ENCODE measurements around the gene INPP5A.
"Not testable (repeated sequence)": the region's sequence is repeated elsewhere in the genome, so short reads cannot be mapped to it uniquely, and the experiment has no call there.

Gene INPP5A

DNA sequence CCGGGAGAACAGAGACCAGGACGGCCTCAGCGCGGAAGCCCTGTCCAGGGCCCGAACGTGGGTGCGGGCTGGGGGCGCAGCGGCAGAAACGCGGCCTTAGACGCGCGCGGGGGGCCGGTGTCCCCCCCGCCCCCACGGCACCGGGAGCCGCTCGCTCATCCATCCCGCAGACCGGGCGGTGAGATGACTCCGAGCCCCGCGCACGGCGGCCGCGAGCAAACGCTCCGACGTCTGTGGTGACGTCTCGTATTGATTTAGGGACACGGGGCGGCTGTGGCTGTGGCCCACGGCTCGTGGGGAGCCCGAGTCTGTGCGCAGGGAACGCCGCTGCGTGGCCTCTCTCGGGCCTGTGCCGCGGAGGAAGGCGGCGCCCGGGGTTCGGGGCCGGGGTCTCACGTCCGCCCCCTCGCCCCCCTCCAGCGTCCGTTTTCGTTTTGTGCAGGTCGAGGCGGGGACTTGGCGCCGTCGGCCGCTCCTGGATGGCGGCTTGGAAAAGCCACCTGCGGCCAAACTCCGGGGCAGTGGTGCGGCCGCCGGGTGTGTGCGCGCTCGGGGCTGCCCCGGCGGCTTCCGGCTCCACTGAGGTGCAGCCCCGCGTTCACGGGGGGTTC is 249.4 kb downstream of the INPP5A start:
- no peak for DNase-seq
- H3K27me3 ChIP-seq (replicated peaks; ENCODE audit: control insufficient read depth, insufficient read depth, low read length, poor library complexity, severe bottlenecking) = peaks cover 45% of the 10 kb centered on the region
- H3K4me1 ChIP-seq (ENCODE audit: control insufficient read depth, insufficient read depth, low read length, poor library complexity, severe bottlenecking) = peaks cover 15% of the 10 kb centered on the region
- no peaks in the 10 kb centered on the region for H3K36me3 ChIP-seq (ENCODE audit: control insufficient read depth, insufficient read depth, low read length)
- H3K4me3 ChIP-seq (ENCODE audit: insufficient read depth, low read depth, low read length, poor library complexity, severe bottlenecking) = no peak overlapping the region
- no peaks in the 10 kb centered on the region for H3K9me3 ChIP-seq (ENCODE audit: control insufficient read depth, low read length)
- no peak overlapping the region for H3K27ac ChIP-seq (ENCODE audit: insufficient read depth, low read length, poor library complexity, severe bottlenecking)

DNA sequence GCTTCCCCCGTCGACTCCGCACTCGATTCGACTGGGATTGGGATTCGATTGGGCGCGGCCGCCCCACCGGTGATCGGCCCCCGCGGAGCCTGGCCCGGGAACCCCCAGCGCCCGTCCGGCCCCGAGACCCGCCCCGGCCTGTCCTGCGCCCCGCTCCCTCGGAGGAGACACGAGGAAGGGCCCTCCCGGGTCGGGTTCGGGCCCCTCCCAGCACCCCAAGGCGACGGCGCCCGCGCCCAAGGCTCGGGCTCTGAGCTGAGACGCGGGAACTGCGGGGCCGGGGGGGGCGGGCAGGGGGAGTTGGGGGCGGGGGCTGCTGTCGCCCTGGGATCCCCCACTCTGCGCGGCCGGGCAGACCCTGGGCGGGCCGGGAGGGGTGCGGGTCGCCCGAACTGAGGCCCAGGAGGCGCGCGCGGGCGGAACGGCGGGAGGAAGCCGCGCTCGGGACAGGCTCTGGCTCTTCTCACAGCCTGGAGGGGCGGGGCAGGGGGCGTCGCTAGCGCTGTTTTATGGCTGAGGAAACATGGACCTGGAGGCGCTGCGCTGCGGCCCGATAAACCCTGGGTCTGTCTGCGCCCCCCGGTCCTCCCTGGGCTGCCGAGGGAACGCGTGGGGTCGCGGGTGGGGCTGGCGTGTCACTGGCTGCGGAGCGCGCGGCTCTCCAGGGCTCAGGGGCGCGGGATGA is 250.1 kb downstream of the INPP5A start:
- H3K4me1 ChIP-seq (ENCODE audit: control insufficient read depth, insufficient read depth, low read length, poor library complexity, severe bottlenecking) = peaks cover 15% of the 10 kb centered on the region
- H3K36me3 ChIP-seq (ENCODE audit: control insufficient read depth, insufficient read depth, low read length) = no peaks in the 10 kb centered on the region
- H3K27ac ChIP-seq (ENCODE audit: insufficient read depth, low read length, poor library complexity, severe bottlenecking) = no peak overlapping the region
- H3K4me3 ChIP-seq (ENCODE audit: insufficient read depth, low read depth, low read length, poor library complexity, severe bottlenecking) = no peak overlapping the region
- DNase-seq = no peak
- H3K27me3 ChIP-seq (replicated peaks; ENCODE audit: control insufficient read depth, insufficient read depth, low read length, poor library complexity, severe bottlenecking) = peaks cover 45% of the 10 kb centered on the region
- no peaks in the 10 kb centered on the region for H3K9me3 ChIP-seq (ENCODE audit: control insufficient read depth, low read length)

DNA sequence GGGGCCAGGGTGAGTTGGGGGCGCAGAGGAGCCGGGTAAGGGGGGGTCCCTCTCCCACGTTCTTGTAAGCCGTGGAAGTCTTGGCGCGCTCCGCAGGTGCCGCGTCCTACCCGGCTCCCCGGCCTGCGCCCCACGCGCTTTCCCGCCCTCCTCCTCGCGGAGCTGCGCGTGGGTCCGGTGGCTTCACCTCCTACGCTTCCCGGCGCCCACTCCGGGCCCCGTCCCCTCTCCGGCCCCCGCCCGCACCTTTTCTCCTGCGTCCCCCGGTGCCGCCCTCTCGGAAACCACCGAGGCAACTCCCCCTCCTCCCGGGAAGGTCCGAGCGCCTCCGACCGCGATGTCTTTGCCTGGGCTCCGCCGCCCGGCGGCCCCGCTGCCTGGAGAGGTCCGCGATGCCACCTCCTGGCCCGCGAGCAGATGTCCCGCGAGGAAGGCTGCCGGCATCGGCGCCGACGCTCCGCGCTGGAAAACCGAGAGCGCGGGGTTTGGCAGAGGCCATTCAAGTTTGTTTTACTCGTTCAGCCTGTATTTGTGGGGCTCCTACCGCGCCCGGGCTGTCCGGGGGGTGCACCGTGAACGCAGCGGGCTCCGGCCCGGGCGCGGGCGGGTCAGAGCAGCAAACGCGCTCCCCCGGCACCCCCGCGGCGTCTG is 250.7 kb downstream of the INPP5A start:
- H3K36me3 ChIP-seq (ENCODE audit: control insufficient read depth, insufficient read depth, low read length) = no peaks in the 10 kb centered on the region
- H3K27ac ChIP-seq (ENCODE audit: insufficient read depth, low read length, poor library complexity, severe bottlenecking) = no peak overlapping the region
- no peaks in the 10 kb centered on the region for H3K9me3 ChIP-seq (ENCODE audit: control insufficient read depth, low read length)
- DNase-seq = no peak
- no peak overlapping the region for H3K4me3 ChIP-seq (ENCODE audit: insufficient read depth, low read depth, low read length, poor library complexity, severe bottlenecking)
- peaks cover 45% of the 10 kb centered on the region for H3K27me3 ChIP-seq (replicated peaks; ENCODE audit: control insufficient read depth, insufficient read depth, low read length, poor library complexity, severe bottlenecking)
- H3K4me1 ChIP-seq (ENCODE audit: control insufficient read depth, insufficient read depth, low read length, poor library complexity, severe bottlenecking) = peaks cover 15% of the 10 kb centered on the region

DNA sequence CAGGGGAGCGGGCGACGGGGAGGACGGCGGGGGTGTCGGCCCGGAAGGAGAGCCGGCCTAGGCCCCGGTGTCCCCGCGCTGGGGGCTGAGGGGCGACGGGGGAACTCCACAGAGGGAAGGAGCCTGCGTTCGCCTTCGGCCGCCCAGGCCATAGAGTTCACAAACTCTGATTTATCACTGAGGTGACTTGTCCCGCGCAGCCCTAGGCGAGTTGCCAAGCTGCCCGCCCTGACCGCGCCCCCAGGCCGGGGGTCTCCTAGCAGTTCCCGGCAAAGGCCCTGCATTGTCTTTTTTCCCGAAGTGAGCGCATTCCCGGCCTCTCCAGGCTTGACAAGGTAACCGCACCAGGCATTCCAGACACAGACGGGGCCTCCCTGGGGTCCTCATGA is 251.2 kb downstream of the INPP5A start:
- peaks cover 45% of the 10 kb centered on the region for H3K27me3 ChIP-seq (replicated peaks; ENCODE audit: control insufficient read depth, insufficient read depth, low read length, poor library complexity, severe bottlenecking)
- H3K9me3 ChIP-seq (ENCODE audit: control insufficient read depth, low read length) = no peaks in the 10 kb centered on the region
- H3K27ac ChIP-seq (ENCODE audit: insufficient read depth, low read length, poor library complexity, severe bottlenecking) = no peak overlapping the region
- no peak for DNase-seq
- no peak overlapping the region for H3K4me3 ChIP-seq (ENCODE audit: insufficient read depth, low read depth, low read length, poor library complexity, severe bottlenecking)
- peaks cover 15% of the 10 kb centered on the region for H3K4me1 ChIP-seq (ENCODE audit: control insufficient read depth, insufficient read depth, low read length, poor library complexity, severe bottlenecking)
- no peaks in the 10 kb centered on the region for H3K36me3 ChIP-seq (ENCODE audit: control insufficient read depth, insufficient read depth, low read length)

DNA sequence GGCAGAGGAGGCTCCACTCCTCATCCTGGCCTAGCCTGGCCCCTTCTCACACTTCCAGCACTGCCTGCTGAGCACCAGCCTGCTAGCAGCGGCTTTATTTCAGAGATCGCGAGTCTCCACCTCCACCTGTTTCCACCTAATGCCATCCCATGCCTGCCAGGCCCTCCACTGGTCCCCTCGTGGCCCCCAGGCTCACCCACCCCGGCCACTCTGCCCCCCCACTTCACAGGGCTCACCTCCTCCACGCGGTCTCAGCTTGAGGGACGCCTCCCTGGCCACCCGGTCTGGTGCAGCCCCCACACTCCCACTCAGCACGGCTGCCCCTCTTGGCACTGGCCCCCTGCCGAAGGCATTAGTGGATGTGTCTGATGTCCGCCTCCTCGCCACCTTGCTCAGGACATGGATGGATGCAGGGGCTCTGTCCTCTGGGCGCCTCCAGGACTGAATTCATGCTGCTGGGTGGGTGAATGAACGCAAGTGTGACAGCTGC is 252.1 kb downstream of the INPP5A start:
- Histone ChIP-seq H3K4me1 (ENCODE audit: control insufficient read depth, insufficient read depth, low read length, poor library complexity, severe bottlenecking) (peaks cover 15% of the 10 kb centered on the region), H3K27me3 (replicated peaks; ENCODE audit: control insufficient read depth, insufficient read depth, low read length, poor library complexity, severe bottlenecking) (peaks cover 37% of the 10 kb centered on the region)

DNA sequence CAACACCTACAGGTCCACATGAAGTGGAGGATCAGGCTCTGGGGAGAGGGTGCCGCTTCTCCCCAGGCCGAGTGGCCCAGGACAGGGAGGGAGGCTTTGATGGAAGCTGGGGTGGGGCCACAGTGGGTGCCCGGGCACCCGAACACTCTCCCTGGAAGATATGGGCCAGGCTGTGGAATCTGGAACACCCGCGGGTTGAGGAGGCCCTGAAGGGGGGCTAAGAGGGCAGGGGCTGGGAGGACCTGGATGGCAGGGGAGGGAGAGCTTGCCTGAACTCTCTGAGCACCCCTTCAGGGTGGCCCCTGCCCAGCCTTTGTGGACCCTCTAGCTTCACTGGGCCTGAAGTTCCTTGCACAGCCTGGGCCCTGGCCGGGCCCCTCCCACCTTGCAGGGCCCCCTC is 252.9 kb downstream of the INPP5A start:
- Histone ChIP-seq H3K27me3 (replicated peaks; ENCODE audit: control insufficient read depth, insufficient read depth, low read length, poor library complexity, severe bottlenecking) (peaks cover 32% of the 10 kb centered on the region), H3K9me3 (ENCODE audit: control insufficient read depth, low read length) (no peaks in the 10 kb centered on the region), H3K27ac (ENCODE audit: insufficient read depth, low read length, poor library complexity, severe bottlenecking) (no peak overlapping the region), H3K4me1 (ENCODE audit: control insufficient read depth, insufficient read depth, low read length, poor library complexity, severe bottlenecking) (peaks cover 15% of the 10 kb centered on the region), H3K4me3 (ENCODE audit: insufficient read depth, low read depth, low read length, poor library complexity, severe bottlenecking) (no peak overlapping the region), H3K36me3 (ENCODE audit: control insufficient read depth, insufficient read depth, low read length) (no peaks in the 10 kb centered on the region)
- no peak for DNase-seq

More for the DNA sequence above, 252.1 kb downstream of the INPP5A start:
- no peak for DNase-seq
- no peak overlapping the region for H3K4me3 ChIP-seq (ENCODE audit: insufficient read depth, low read depth, low read length, poor library complexity, severe bottlenecking)
- no peak overlapping the region for H3K27ac ChIP-seq (ENCODE audit: insufficient read depth, low read length, poor library complexity, severe bottlenecking)
- H3K9me3 ChIP-seq (ENCODE audit: control insufficient read depth, low read length) = no peaks in the 10 kb centered on the region
- no peaks in the 10 kb centered on the region for H3K36me3 ChIP-seq (ENCODE audit: control insufficient read depth, insufficient read depth, low read length)

DNA sequence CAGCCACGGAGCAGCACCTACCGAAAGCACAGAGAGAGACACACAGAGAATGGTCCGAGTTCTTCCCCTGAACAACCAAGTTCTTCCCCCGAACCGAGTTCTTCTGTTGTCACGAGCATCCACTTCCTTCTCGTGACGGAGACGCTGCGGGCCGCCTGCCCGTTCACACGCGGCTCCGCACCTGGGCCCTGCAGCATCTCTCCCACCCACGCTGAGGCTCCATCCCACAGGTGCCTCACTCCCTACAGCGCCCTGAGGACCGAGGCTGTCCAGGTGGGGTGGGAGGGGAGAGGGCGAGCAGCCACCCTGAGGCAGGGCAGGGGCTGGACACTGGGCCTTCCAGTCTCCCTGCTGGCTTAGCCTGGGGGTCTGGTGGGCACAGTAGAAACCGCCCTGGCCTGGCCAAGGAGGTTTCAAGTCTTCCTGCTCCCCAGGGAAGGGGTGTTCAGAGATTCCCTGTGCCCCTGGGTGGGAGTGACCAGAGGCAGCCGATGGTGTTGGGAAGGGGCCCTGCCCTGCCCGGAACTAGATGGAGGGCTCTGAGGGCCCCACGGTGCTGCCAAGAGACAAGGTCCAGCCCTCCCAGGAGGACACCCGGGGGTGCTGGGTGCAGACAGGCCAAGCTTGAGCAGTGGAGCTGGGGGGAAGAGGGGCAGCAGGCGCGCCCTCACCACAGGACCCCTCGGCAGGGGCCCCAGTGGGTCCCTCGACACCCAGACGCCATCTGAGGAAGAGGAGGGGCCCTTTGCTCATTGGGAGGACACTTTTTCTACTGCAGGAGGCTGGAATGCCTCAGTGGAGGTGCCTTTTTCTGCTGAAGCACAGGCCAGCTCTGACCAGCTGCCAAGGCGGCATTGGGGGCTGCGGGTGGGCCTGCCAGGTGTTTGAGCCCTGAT is 253.6 kb downstream of the INPP5A start:
- no peak for DNase-seq
- Histone ChIP-seq H3K9me3 (ENCODE audit: control insufficient read depth, low read length) (no peaks in the 10 kb centered on the region), H3K27ac (ENCODE audit: insufficient read depth, low read length, poor library complexity, severe bottlenecking) (no peak overlapping the region), H3K36me3 (ENCODE audit: control insufficient read depth, insufficient read depth, low read length) (no peaks in the 10 kb centered on the region), H3K4me3 (ENCODE audit: insufficient read depth, low read depth, low read length, poor library complexity, severe bottlenecking) (no peak overlapping the region), H3K4me1 (ENCODE audit: control insufficient read depth, insufficient read depth, low read length, poor library complexity, severe bottlenecking) (peaks cover 15% of the 10 kb centered on the region), H3K27me3 (replicated peaks; ENCODE audit: control insufficient read depth, insufficient read depth, low read length, poor library complexity, severe bottlenecking) (peaks cover 32% of the 10 kb centered on the region)

DNA sequence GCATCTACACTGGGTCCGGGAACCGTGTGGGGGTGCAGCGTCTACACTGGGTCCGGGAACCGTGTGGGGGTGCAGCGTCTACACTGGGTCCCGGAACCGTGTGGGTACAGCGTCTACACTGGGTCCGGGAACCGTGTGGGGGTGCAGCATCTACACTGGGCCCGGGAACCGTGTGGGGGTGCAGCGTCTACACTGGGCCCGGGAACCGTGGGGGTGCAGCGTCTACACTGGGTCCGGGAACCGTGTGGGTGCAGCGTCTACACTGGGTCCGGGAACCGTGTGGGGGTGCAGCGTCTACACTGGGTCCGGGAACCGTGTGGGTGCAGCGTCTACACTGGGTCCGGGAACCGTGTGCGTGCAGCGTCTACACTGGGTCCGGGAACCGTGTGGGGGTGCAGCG is 254.5 kb downstream of the INPP5A start:
- not testable (repeated sequence) for DNase-seq; H3K36me3 ChIP-seq (ENCODE audit: control insufficient read depth, insufficient read depth, low read length); H3K27ac ChIP-seq (ENCODE audit: insufficient read depth, low read length, poor library complexity, severe bottlenecking); H3K4me1 ChIP-seq (ENCODE audit: control insufficient read depth, insufficient read depth, low read length, poor library complexity, severe bottlenecking); H3K4me3 ChIP-seq (ENCODE audit: insufficient read depth, low read depth, low read length, poor library complexity, severe bottlenecking); H3K9me3 ChIP-seq (ENCODE audit: control insufficient read depth, low read length)
- H3K27me3 ChIP-seq (replicated peaks; ENCODE audit: control insufficient read depth, insufficient read depth, low read length, poor library complexity, severe bottlenecking) = peaks cover 22% of the 10 kb centered on the region

DNA sequence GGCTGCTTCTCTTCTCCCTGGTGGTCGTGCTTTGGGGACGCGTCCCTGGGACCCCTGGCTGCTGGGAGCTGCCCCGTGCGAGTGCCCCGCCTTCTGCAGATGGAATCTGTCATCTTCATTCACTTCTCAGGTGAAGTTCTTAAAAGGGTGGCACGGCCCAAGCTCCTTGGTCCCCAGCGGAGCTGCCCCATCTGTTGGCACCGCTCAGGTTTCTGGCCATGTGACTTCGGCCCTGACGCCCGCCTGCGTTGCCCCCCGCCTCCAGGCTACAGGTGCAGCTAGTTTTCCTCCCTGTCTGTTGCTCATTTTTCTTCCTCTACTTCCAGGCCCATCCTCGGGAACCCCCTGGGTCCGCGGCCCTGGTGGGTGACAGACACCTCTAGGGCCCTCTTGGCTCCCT is 255.2 kb downstream of the INPP5A start:
- no peaks in the 10 kb centered on the region for H3K9me3 ChIP-seq (ENCODE audit: control insufficient read depth, low read length)
- H3K4me1 ChIP-seq (ENCODE audit: control insufficient read depth, insufficient read depth, low read length, poor library complexity, severe bottlenecking) = peaks cover 5% of the 10 kb centered on the region
- no peak overlapping the region for H3K27ac ChIP-seq (ENCODE audit: insufficient read depth, low read length, poor library complexity, severe bottlenecking)
- peaks cover 17% of the 10 kb centered on the region for H3K27me3 ChIP-seq (replicated peaks; ENCODE audit: control insufficient read depth, insufficient read depth, low read length, poor library complexity, severe bottlenecking)
- H3K4me3 ChIP-seq (ENCODE audit: insufficient read depth, low read depth, low read length, poor library complexity, severe bottlenecking) = no peak overlapping the region
- no peak for DNase-seq
- H3K36me3 ChIP-seq (ENCODE audit: control insufficient read depth, insufficient read depth, low read length) = no peaks in the 10 kb centered on the region
